ENCODE measurements around the gene BPIFB3.

DNA sequence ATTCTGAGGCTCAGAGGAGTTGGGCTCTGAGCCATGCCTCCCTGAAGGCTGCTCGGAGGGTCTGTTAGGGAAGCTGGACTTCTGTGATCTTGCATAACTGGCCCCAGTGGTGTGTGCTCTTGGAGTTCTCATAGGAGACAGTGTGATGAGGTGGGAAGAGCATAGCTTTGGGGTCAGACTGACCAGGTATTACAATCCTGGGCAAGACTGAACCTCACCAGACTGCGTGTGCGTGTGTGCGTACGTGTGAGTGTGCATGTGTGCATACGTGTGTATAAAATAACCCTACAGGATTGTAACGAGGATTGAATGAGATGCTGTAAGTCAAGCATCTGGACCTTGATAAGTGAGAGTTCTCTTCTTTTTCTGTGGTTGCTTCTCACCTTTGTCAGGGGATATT lies 36.2 kb upstream of the BPIFB3 start:
- TF ChIP-seq, protein P1, sequence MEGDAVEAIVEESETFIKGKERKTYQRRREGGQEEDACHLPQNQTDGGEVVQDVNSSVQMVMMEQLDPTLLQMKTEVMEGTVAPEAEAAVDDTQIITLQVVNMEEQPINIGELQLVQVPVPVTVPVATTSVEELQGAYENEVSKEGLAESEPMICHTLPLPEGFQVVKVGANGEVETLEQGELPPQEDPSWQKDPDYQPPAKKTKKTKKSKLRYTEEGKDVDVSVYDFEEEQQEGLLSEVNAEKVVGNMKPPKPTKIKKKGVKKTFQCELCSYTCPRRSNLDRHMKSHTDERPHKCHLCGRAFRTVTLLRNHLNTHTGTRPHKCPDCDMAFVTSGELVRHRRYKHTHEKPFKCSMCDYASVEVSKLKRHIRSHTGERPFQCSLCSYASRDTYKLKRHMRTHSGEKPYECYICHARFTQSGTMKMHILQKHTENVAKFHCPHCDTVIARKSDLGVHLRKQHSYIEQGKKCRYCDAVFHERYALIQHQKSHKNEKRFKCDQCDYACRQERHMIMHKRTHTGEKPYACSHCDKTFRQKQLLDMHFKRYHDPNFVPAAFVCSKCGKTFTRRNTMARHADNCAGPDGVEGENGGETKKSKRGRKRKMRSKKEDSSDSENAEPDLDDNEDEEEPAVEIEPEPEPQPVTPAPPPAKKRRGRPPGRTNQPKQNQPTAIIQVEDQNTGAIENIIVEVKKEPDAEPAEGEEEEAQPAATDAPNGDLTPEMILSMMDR (IDR thresholded peaks at IDR 0.05) = no peak
- TF ChIP-seq POLR2A (IDR thresholded peaks at IDR 0.05) = no peak

Data from uterus (tissue), 2 donors.